Tibial nerve (tissue), 4 donors: ENCODE results near the gene CBL.

Source experiments
- CTCF ChIP-seq, 5 experiments: fragments of 200-600 bp in 3 of 5; fragments of 450-650 bp in 2 of 5; sonication (generic) in 3 of 5; IDR thresholded peaks; one replicate each; pipeline ENCODE4 v1.5.1; 2016 to 2019; ENCODE audit warnings: antibody characterized with exemption in 5 of 5, mild to moderate bottlenecking in 3 of 5, moderate library complexity in 2 of 5
- EP300 ChIP-seq, 2 donors: sonication (generic); formaldehyde crosslinking; IDR thresholded peaks; one replicate each; pipeline ENCODE4 v1.6.1; 2017; ENCODE audit warnings: antibody characterized with exemption in 2 of 2, mild to moderate bottlenecking in 1 of 2
- POLR2A ChIP-seq, 2 donors: fragments of 450-650 bp; IDR thresholded peaks; one replicate each; pipeline ENCODE4 v1.6.1; 2017; ENCODE audit warnings: antibody characterized with exemption in 2 of 2, mild to moderate bottlenecking in 2 of 2, moderate library complexity in 2 of 2

GRCh38 chr11:119306373-119306890 is 100.3 kb downstream of the CBL start:
- TF ChIP-seq CTCF (IDR thresholded peaks at IDR 0.05) (no peak), EP300 (IDR thresholded peaks at IDR 0.05) (peak in 1 of 2 donors; percentile 61), POLR2A (IDR thresholded peaks at IDR 0.05) (no peak)
